PFSK-1 (cell line): ENCODE measurements around the gene TTC12.

Experiments used
- FOXP2 ChIP-seq: optimal IDR thresholded peaks from 2 replicates; pipeline ENCODE3; 2011; ENCODE audit warnings: borderline replicate concordance, control low read depth, inconsistent platforms; ENCODE audit not compliant: insufficient read depth; ENCODE audit errors: extremely low read length, extremely low read depth
- POLR2AphosphoS5 ChIP-seq: IDR thresholded peaks from 2 replicates; pipeline ENCODE4 v1.6.1; 2012; ENCODE audit warnings: low read depth, mild to moderate bottlenecking, control low read depth, low read length, moderate library complexity
- SIN3A ChIP-seq: IDR thresholded peaks from 2 replicates; pipeline ENCODE4 v1.6.1; 2012; ENCODE audit warnings: mild to moderate bottlenecking, low read length, moderate library complexity, borderline replicate concordance; ENCODE audit not compliant: insufficient read depth
- TAF1 ChIP-seq: IDR thresholded peaks from 2 replicates; pipeline ENCODE4 v1.6.1; 2012; ENCODE audit warnings: low read length, control low read depth, borderline replicate concordance; ENCODE audit not compliant: insufficient read depth
- TF ChIP-seq, protein P1 (sequence below), 2 experiments: IDR thresholded peaks; 2 replicates each; pipeline versions ENCODE4 v1.6.1 to v1.8.0; 2011 to 2012; ENCODE audit warnings: low read depth in 2 of 2, low read length in 2 of 2, control low read depth in 1 of 2, inconsistent platforms in 1 of 2, mild to moderate bottlenecking in 1 of 2, moderate library complexity in 1 of 2; ENCODE audit not compliant: insufficient read depth in 1 of 2

Gene TTC12

DNA sequence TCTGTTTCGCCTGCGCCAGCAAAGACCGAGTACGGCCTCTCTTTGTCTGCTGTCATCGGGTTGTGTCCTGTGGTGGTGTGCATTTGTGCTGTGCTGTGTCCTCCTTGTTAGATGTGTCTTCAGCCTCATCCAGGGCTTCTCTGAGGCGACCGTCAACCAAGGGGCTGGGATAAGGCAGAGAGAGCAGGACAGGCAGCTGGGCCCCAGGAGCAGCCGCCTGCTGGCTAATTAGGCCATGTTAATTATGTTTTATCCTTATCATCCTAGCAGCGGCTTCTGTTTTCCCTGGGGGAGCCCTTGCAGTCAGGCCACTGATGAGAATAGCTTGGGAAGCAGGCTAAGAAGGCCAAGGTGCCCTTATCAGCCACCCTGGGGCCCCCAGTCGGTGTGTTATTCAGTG is 40.7 kb upstream of the TTC12 start:
- TF ChIP-seq SIN3A (no peak), FOXP2 (no peak), TAF1 (no peak), POLR2AphosphoS5 (no peak)
- TF ChIP-seq, protein P1, sequence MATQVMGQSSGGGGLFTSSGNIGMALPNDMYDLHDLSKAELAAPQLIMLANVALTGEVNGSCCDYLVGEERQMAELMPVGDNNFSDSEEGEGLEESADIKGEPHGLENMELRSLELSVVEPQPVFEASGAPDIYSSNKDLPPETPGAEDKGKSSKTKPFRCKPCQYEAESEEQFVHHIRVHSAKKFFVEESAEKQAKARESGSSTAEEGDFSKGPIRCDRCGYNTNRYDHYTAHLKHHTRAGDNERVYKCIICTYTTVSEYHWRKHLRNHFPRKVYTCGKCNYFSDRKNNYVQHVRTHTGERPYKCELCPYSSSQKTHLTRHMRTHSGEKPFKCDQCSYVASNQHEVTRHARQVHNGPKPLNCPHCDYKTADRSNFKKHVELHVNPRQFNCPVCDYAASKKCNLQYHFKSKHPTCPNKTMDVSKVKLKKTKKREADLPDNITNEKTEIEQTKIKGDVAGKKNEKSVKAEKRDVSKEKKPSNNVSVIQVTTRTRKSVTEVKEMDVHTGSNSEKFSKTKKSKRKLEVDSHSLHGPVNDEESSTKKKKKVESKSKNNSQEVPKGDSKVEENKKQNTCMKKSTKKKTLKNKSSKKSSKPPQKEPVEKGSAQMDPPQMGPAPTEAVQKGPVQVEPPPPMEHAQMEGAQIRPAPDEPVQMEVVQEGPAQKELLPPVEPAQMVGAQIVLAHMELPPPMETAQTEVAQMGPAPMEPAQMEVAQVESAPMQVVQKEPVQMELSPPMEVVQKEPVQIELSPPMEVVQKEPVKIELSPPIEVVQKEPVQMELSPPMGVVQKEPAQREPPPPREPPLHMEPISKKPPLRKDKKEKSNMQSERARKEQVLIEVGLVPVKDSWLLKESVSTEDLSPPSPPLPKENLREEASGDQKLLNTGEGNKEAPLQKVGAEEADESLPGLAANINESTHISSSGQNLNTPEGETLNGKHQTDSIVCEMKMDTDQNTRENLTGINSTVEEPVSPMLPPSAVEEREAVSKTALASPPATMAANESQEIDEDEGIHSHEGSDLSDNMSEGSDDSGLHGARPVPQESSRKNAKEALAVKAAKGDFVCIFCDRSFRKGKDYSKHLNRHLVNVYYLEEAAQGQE (IDR thresholded peaks at IDR 0.05; ENCODE audit: insufficient read depth in 1 of 2, low read depth in 2 of 2, low read length in 2 of 2), result no peak

DNA sequence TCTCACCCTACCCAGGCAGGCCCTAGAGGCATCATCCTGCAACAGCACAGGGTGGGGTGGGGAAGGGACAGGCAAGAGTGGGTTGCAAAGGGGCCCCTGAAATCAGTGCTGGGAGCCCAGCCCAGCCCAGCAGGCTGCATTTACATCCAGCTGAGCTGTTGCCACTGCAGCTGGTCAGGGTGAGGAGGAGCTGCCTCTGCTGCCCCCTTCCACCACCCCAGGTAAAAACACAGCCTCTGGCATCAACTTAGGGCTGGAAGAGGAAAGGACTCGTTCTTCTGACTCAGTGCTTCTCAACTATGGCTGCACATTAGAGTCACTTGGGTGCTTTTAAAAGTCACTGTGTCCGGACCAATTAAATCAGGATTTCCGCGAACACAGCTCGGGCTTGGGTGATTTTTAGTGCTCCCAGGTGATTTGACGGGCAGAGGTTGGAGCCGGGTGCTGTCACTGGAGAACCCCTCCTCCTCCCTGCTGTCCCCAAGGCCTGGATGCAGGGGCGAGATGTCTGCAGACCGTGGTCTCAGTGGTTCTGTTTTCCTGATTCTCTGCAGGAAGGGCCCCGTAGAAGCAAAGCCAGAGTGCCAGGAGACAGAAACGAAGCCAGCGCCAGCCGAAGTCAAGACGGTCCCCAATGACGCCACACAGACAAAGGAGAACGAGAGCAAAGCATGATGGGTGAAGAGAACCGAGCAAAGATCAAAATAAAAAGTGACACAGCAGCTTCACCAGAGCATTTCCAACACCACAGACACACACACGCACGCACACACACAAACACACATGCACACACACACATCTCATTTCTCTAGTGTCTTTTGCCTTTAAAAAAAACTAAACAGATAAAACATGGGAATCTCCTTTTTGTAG is 39.4 kb upstream of the TTC12 start:
- TF ChIP-seq, protein P1 (IDR thresholded peaks at IDR 0.05; ENCODE audit: insufficient read depth in 1 of 2, low read depth in 2 of 2, low read length in 2 of 2), result no peak
- no peak for TF ChIP-seq POLR2AphosphoS5
- TF ChIP-seq TAF1, result no peak
- no peak for TF ChIP-seq FOXP2
- no peak for TF ChIP-seq SIN3A

DNA sequence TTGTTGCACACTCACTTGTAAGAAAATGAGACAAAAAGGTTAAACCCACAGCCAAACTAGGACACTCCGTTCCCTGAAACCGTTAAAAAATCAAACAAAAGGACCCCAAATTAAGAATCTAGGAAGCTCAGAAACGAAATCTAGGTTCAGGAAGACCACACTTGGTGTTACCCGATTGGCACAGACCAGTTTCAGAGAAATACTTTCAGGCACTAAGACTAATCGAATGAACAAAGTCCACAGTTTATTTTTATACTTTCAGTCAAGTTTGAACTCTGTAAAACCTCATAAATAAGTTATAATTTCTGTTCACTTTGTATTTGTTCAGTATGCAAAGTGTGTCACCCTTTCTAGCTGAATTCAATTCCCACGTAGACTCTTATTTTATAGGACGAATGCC is 38.8 kb upstream of the TTC12 start:
- TF ChIP-seq, protein P1 (IDR thresholded peaks at IDR 0.05; ENCODE audit: insufficient read depth in 1 of 2, low read depth in 2 of 2, low read length in 2 of 2), result no peak
- TF ChIP-seq FOXP2 (no peak), TAF1 (no peak), POLR2AphosphoS5 (no peak), SIN3A (no peak)

DNA sequence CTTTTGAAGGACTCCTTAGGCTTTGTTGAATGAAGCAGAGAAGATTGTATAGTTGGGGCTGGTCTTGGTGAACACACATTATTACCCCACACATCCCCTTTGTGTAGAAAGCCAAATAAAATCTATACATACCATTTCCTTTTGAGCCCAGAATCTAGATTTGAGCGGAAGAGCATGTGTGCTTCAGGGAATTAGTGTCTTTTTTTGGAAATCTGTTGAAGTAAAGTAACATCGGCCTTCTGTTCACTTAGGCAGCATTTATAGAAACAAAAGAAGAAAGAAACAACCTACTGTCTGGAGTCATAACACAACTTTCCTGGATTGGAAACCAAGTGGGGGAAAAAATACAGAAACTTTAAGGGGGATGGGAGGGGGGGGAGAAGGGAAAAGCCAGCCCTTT is 37.9 kb upstream of the TTC12 start:
- no peak for TF ChIP-seq SIN3A
- TF ChIP-seq POLR2AphosphoS5, result no peak
- no peak for TF ChIP-seq TAF1
- TF ChIP-seq FOXP2, result no peak
- TF ChIP-seq, protein P1 (IDR thresholded peaks at IDR 0.05; ENCODE audit: insufficient read depth in 1 of 2, low read depth in 2 of 2, low read length in 2 of 2), result no peak
